ENCODE data around the gene TSSK6.
A peak's percentile ranks its signal among the peaks of the same experiment; 100 is the strongest.
"Not testable (repeated sequence)": the region's sequence is repeated elsewhere in the genome, so short reads cannot be mapped to it uniquely, and the experiment has no call there.

The TSSK6 gene

DNA sequence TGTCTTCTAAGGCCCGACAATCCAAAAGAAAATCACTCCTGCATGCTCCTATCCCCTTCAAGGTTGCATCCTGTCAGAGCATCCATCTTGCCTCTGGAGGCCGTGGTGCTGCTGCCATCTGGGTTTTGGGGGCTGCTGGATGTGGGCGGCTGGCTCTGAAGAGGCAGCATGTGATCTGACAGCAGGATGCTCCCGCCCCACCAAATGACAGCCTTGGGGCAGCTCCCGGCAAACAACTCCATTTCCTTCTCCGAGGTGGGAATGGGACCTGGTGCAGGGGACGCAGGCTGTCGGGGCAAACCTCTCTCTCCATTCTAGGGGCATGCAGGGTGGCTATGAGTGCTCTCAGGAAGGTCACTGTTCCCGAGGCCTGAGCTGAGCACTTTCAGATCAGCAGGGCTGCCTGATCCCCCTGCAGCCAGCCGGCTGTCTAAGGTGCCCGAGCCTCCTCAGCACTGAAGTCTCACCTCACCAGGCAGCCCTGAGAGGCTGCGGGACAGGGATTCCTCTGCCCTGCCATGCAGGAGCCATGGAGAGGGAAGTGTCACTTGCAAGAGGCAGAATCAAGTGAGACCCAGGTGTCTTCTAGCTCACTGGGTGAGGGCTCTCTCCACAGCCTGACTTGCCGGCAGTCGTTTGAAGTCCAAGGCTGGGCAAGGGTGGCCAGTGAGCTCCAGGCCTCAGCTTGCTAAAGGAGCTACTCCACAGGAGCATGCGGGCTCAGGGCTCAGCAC lies 28.8 kb downstream of the TSSK6 start:
- no peak for DNase-seq

DNA sequence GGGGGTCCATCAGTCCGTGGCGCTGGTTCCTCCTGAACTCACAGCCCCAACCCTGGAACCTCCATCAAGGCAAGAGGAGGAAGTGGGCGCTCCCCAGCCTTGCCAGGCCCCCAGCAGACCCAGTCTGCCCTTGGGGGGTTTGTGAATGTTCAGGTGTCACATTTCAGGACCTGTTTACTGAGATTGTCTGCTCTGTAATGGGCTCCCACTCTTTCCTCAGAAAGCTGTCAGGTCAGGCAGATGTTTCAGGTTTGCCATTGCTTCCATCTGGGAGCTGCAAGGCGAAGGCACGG lies 29.4 kb downstream of the TSSK6 start:
- DNase-seq = no peak

DNA sequence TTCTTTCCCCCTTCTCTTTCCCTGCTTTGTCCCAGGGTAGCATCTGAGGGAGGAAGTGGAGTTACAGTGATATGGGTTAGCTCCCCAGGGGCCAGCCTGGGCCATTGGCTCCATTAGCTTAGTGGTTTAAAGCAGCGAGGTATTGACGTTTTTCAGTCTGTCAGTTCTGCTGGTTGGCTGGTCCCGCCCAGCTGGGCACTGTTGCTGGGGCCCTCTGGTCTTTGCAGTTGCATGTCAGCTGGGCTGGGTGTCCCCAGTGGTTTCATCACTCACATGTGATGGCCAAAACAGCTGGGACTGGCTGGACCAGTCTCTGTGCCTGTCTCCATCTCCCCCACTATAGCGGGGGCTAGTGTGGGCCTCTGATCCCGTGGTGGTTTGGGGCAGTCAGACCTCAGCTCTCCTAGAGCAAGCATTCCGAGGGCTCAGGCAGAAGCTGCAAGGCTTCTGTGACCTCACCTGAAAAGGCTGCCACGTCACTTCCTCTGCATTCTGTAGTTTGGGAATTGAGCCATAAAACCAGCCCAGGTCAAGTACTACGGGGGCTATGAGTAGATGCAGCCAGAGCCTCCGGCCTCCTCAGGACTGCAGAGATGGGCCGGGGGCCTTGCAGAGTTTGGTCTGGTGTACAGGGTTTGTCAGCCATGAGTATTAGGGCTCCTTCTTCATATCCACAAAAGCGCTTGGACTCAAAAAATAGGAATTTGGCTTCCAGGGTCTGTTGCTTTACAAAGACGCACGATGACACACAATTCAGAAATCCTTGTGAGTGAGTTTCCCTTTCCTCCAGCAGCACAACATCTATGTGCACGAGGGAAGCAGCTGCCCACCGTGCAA lies 30.0 kb downstream of the TSSK6 start:
- peak; percentile 62 for DNase-seq

DNA sequence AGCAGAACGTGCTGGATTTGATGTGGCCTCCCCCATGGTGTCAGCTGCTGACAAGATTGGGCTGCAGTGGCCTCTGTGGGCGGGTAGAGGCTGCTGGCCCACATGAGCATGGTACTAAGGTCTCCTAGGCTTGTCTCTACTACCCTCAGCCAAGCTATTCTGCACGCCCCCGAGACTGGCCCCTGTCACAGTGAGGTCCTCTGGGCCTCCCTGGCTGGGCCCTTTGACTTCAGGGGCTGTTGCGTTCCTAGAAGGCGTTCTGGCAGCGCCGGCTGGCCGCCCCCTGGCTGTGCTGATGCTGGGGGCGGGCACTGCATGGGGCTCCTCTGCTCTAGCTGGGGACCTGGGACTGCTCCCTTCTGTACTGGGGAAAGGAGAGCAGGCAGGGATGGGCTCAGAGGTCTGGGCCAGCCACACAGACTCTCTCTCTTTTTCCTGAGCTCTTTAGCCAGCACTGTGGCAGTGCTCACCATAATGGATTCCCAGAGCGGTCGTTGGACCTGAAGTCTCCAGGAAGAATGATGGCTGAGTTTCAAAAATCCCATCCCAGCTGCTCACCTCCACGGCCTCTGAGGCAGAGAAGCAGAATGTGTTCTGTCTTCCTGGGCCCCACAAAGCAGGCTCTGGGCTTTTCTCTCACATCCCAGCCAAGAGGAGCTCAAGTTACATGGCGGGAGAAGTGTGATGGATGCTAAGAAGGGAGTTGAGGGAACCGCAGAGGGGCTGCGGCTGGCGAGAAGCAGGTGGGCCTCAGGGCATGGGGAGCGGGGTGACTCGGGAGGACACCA lies 32.3 kb downstream of the TSSK6 start:
- DNase-seq = no peak

DNA sequence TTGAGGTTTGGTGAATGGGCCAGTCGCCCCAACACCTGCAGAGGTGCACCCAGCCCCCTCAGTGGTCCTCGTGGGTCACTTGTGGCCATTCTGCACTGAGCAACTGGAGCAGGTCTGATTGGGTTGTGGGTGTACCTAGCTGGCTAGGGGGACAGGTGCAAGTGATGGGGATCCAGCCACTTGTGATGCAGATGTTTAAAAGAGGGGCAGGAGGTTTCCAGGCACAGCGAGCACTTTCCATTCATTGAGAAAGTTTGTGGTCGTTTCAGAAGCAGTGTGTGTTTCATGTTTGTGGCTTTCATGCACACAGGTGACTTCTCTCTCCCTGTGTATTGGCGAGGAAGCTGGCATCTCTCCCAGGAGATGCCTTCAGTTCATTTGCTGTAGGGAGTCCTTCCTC lies 34.7 kb downstream of the TSSK6 start:
- no peak for DNase-seq

DNA sequence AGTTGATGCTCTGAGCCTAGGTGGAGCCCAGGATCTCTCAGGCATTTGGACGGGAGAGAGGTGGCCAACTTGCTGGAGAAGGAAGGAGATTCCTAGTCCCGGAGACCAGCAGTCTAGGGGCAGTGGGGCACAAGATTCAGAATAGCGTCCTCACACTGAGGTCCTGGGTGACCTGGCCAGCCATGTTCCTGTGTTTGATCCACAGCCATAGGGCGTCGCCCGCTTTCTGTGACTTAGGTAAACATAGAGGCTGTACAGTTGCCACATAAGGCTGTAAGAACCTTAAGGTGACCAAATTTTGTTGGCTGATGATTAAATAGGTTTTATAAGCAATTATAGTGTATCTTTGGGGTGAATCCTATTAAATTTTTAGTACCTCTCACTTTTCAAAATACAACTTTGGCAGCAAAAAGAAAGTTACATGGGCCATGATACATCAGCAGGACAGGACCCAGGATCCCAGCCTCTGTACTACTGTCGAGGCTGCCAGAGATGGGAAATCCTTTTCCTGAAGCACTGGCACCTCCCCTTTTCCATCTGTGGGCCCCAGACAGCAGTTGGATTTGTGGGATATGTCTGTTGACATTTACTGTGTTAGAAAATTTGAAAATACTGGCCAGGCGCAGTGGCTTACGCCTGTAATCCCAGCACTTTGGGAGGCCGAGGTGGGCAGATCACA lies 37.5 kb downstream of the TSSK6 start:
- DNase-seq = no peak

DNA sequence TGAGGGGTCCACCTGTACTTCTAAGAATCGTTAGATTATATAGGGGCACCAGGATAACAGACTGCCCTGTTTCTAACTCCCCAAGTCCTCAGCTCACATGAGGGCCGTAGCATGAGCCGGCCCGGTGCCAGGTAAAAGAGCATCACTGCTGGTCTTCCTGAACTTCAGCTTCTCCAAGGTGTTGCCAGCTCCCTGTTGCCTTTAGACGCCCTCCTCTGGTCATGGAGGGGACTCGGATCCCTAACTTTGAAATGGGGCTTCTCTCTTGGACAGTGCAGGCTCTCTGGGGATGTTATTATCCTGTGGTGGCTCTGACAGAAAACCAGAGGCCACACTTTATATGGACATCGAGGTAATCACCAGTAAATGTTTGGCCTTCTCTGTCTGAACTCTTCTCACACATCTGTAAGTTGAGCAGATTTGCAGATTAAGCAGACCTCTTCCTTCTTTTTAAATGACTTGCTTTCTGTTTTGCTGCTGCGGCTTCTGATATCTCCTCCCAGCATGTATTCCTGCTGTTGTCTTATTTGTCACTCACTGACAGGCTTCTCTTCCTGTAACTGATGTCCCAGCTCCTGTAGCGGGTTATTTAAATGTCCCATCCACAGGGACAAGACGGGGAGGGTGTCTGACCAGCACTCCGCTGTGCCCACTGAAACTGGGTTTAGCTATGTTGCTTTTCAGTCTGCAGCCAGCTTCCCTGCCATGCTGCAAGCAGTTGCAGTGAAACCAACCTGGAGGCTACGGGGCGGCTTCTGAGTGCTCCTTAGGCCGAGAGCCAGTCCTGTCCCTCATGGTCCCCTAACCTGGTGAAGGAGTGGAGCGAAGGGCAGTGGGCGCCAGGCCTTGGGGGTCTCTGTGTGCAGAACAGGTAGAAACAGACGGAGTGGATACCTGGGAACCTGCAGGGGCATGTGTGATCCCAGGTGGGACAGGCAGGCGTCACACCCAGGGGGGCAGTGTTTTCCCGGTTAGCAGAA lies 39.2 kb downstream of the TSSK6 start:
- DNase-seq = no peak

DNA sequence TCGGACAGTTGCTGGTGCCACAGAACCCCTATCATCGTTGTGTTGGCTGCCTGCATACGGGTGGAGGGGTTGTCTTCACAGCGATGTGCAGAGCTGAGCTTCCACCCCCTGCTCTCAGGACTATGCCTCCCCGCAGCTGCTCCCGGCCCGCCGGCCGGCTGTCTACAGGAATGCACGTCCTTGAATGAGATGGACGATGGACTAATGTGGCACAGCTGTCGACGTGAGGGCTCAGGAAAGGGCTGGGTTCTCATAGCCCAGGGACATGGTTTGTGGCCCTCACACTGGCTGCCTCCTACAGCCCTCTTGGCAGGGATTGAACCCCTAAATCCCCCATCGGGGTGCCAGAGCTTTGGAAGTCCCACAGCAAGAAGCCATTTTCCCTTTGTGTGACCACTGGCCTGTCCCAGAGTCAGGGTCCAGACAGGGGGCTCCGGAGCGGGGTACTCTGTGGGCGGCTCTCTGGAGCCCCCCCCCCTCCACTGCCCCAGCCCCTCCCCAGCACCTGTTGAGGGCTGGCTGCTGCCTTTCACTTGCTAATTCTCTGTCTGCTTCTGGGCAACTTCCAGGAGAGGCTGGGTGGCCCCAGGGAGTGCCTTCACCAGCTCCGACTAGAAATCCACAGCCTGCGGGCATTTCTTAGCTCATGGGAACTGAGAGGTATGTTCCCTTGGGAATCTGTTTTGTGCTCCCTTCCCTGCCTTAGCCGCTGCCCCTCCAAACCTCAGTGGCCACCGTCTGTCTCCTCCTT lies 40.2 kb downstream of the TSSK6 start:
- no peak for DNase-seq

DNA sequence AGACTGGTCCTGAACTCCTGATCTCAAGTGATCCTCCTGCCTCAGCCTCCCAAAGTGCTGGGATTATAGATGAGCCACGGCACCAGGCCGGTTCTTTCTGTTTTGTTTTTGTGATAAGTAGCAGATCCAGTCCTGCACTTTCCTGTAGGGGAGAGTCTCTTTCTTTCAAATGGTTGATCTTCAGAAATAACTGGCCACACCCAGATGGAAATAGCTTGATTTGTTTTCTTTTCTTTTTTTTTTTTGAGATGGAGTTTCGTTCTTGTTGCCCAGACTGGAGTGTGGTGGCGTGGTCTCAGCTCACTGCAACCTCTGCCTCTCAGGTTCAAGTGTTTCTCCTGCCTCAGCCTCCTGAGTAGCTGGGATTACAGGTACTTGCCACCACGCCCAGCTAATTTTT lies 43.2 kb downstream of the TSSK6 start:
- DNase-seq = not testable (repeated sequence)

DNA sequence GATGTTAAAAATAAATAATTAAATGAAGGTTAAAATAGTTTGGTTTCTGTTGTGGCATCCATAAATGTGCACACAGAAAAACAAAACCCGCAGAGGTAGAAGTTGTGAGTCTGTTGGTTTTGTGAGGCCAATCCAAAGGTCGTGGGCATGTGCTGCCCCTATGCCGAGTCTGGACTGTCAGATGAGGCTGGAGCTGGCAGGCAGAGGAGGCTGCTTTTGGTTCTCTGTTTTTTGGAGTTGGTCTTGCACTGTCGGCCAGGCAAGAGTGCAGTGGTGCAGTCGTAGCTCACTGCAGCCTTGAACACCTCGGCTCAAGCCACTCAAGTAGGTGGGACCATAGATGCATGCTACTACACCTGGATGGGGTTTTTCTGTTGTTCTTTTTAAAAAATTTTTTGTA lies 43.7 kb downstream of the TSSK6 start:
- no peak for DNase-seq

DNA sequence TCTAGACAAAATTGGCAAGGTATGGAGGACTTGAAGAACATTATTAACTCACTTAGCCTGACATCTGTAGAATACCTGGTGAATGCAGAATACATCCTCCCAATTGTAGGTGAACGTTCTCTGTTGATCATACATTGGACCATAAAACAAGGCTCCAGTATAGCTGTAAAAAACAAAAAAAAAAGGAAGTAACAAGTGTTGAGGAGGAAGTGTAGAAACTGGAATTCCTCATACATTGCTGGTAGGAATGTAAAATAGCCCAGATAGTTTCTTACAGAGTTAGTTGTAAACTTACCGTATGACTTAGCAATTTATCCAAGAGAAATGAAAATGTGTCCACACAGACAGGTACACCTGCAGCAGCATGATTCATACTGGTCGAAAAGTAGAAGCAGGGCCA lies 44.8 kb downstream of the TSSK6 start:
- no peak for DNase-seq

DNA sequence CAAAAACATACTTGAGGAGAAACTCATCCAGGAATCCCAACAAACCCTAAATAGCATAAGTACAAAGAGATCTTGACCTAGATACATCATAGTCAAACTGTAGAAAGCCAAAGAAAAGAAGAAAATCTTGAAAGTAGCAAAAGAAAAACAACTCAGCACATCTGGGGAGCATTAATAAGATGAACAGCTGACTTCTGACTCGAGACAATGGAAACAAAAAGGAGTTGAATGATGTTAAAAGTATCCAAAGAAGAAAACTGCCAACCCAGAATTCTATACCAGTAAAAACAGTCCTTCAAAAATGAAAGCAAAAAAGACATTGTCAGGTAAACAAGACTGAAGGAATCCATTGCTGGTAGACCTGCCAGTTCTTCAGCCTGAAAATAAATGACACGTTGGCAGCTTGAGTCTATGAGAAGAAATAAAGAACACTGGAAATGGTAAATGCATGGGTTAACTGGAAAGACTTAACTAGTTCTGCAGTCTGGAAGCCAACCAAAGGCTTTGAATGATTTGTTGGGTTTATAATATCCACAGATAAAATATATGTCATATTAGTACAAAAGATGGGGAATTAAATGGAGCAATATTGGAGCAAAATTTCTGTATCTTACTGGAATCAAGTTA lies 46.8 kb downstream of the TSSK6 start:
- no peak for DNase-seq

DNA sequence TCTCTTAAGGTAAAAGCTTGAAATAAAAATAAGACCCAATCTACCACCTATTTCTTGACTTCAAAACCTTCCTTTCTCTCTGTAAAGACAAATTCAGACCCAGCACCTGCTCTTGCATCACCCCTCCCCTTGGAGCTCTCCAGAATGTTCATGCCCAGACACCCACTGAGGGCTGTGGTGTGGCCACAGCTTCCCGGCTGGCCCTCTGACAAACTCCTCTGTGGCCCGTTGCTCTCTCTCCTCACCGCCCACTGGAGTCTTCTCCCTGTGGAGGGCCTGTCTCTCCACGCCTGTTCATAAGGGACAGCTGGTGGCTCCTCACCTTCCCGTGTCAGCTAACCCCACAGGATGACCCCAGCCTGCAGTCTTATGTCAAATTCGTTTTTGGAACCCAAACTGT lies 49.1 kb downstream of the TSSK6 start:
- no peak for DNase-seq

DNA sequence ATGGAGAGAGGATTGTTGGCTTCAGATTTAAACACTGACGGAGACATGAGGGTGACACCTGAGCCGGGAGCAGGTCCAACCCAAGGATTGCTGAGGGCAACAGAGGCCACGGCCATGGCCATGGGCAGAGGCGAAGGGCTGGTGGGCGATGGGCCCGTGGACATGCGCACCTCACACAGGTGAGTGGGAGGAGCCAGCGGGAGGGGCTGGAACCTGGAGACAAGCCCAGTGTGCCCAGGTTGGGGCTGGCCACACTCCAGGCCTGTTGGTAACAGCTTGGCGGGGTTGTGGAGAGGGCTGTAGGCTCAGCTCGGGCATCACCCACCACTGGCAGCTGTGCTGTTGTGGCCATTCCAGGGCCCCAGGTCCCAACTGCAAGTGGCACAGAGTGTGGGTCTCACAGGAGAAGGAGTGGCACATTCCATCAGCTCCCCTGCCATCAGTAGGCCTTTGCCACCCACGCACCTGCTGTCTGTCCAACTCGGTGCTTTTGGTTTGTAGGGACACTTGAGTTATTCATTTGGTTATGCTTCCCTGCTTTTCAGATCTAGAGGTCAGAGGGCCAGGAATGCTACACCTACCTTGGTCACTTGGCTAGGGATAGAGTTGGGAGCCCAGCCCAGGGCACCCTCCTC lies 49.8 kb downstream of the TSSK6 start:
- no peak for DNase-seq

DNA sequence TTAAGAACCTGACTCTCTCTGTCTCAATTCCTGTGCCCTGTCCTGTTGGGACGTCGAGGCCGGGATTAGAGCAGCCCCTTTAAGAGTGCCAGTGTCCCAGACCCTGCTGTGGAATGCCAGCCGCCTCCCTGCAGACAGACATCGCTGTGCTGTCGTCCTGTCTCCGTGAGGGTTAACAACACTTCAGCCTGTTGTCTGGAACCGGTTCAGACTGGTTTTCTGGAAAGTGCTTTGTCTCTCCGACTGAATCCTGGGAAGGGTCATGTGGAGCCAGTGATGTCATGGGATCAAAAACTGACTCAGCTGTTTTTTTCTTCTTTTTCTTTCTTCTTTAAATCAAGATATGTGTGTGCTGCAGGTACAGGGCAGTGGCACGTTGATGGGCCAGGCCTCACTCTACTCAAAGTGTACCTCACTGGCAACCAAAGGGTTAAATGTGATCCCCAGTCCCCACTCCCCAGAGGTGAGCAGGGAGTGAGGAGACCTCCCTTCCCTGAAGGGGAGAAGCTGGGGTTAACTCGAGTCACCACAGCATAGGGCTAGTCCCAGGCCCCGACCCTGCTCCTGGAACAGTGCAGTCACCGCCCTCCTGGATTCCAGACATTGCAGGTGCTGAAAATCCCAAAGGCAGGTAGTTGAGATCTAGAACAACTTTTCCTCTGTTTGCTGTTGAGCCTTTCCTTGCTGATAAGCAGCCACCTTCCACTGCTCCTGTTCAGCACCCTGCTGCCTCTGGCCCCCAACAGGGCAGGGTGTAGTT lies 50.8 kb downstream of the TSSK6 start:
- DNase-seq = no peak
